Natural killer cell (primary cell): ENCODE measurements around the gene UFSP2. TPM values are rescaled to one million over a fixed set of nuclear protein-coding genes. Genes with fewer than 3 reads are reported as not detected.

Experiments used
- ATAC-seq, 3 donors: fragments of 150-1000 bp in 2 of 3; fragments of 200-7000 bp in 1 of 3; cut with Tn5 transposase; 1 replicate in 1 of 3; 2 replicates in 2 of 3; pipeline ENCODE4 v1.10.0; 2021; ENCODE audit warnings: mild to moderate bottlenecking in 2 of 3, moderate library complexity in 2 of 3
- DNase-seq, 2 donors: peaks; one replicate each; pipeline versions ENCODE4 v3.0.0 to v3.0.0-alpha.2; 2013 to 2021; ENCODE audit warnings: mixed read lengths in 1 of 2
- H3K27ac ChIP-seq: one replicate; pipeline ENCODE4 v1.5.1; 2013; ENCODE audit warnings: mild to moderate bottlenecking, low read length
- H3K27me3 ChIP-seq: one replicate; pipeline ENCODE4 v1.6.1; 2013; ENCODE audit warnings: low read length; ENCODE audit not compliant: control insufficient read depth, insufficient read depth
- H3K36me3 ChIP-seq: one replicate; pipeline ENCODE4 v1.6.1; 2013; ENCODE audit warnings: low read length; ENCODE audit not compliant: control insufficient read depth, insufficient read depth
- H3K4me1 ChIP-seq: one replicate; pipeline ENCODE4 v1.6.1; 2013; ENCODE audit warnings: low read length; ENCODE audit not compliant: control insufficient read depth, insufficient read depth
- H3K4me3 ChIP-seq: one replicate; pipeline ENCODE4 v1.5.1; 2013; ENCODE audit warnings: low read length
- H3K9me3 ChIP-seq: one replicate; pipeline ENCODE4 v1.6.1; 2013; ENCODE audit warnings: low read length; ENCODE audit not compliant: control insufficient read depth, insufficient read depth
- H3K27ac Mint-ChIP-seq, 2 donors: one replicate each; pipeline ENCODE4 v1.8.0; 2022; ENCODE audit warnings: mild to moderate bottlenecking in 2 of 2, mixed read lengths in 2 of 2, moderate library complexity in 1 of 2
- H3K27me3 Mint-ChIP-seq, 2 donors: one replicate each; pipeline ENCODE4 v1.8.0; 2022; ENCODE audit warnings: low read depth in 2 of 2, mixed read lengths in 2 of 2
- H3K36me3 Mint-ChIP-seq: one replicate; pipeline ENCODE4 v1.8.0; 2022; ENCODE audit warnings: mixed read lengths
- H3K4me1 Mint-ChIP-seq, 2 donors: one replicate each; pipeline ENCODE4 v1.8.0; 2022; ENCODE audit warnings: mixed read lengths in 2 of 2
- H3K4me3 Mint-ChIP-seq: one replicate; pipeline ENCODE4 v1.8.0; 2022; ENCODE audit warnings: mild to moderate bottlenecking, moderate library complexity, mixed read lengths
- H3K9me3 Mint-ChIP-seq, 2 donors: one replicate each; pipeline ENCODE4 v1.8.0; 2022; ENCODE audit warnings: mixed read lengths in 2 of 2
- CTCF ChIP-seq: fragments of 200-600 bp; IDR thresholded peaks from one replicate; pipeline ENCODE4 v1.8.0; 2022; ENCODE audit warnings: antibody characterized with exemption
- whole genome bisulfite sequencing: methylation state at CpG from one replicate; pipeline ENCODE4 v1.1.7; 2013; ENCODE audit warnings: missing lambda C conversion rate; ENCODE audit not compliant: insufficient coverage; 5-methylcytosine and 5-hydroxymethylcytosine counted together
- intact Hi-C: fragments of 100-400 bp; cut with micrococcal nuclease; formaldehyde crosslinking; loops from one replicate; pipeline ENCODE4 v1.14.2; 2022
- total RNA-seq, 4 donors: library from RNA; stranded (reverse); fragments of 120-200 nt in 1 of 4; gene quantifications; one replicate each; pipeline versions ENCODE4 v1.2.3 to v1.2.4, GENCODE V29; 2013 to 2022

Gene UFSP2
- total RNA-seq, 3 donors from 2014 or later (not counting 1 experiment from before 2014, with no cell fraction given) = 14.0 to 18.8 (median 16.7) TPM

- Histone ChIP-seq H3K27ac (no peak overlapping the region), H3K4me3 (no peak overlapping the region), H3K36me3 (no peaks in the 10 kb centered on the region), H3K27me3 (peaks cover 2% of the 10 kb centered on the region), H3K4me1 (peaks cover 3% of the 10 kb centered on the region), H3K9me3 (no peaks in the 10 kb centered on the region)
- ATAC-seq = no peak
- Mint-ChIP-seq H3K27me3 (peaks cover 23 to 39% of the 10 kb centered on the region in 2 donors), H3K4me3 (no peak overlapping the region), H3K9me3 (no peaks in the 10 kb centered on the region), H3K36me3 (no peaks in the 10 kb centered on the region), H3K27ac (no peak overlapping the region), H3K4me1 (peaks cover 10 to 11% of the 10 kb centered on the region in 2 donors)
- DNase-seq = no peak
- intact Hi-C loops = no loop called here
- WGBS = 94% methylated on average over 2 of the region's 4 CpGs
- no peak for TF ChIP-seq CTCF
Measured at GRCh38 chr4:185381288-185382196, 44.2 kb downstream of the UFSP2 start.

- ATAC-seq (no peak), DNase-seq (no peak)
- Mint-ChIP-seq H3K27me3 (peaks cover 16 to 31% of the 10 kb centered on the region in 2 donors), H3K27ac (no peak overlapping the region), H3K4me1 (peaks cover 10 to 11% of the 10 kb centered on the region in 2 donors), H3K4me3 (no peak overlapping the region), H3K9me3 (no peaks in the 10 kb centered on the region), H3K36me3 (no peaks in the 10 kb centered on the region)
- H3K36me3 ChIP-seq = no peaks in the 10 kb centered on the region
- intact Hi-C loops = no loop called here
- WGBS = 100% methylated on average over 1 of the region's 1 CpG
- H3K27me3 ChIP-seq = no peaks in the 10 kb centered on the region
- H3K4me1 ChIP-seq = peaks cover under 1% of the 10 kb centered on the region
- H3K4me3 ChIP-seq = no peak overlapping the region
- H3K27ac ChIP-seq = no peak overlapping the region
- no peak for TF ChIP-seq CTCF
- H3K9me3 ChIP-seq = no peaks in the 10 kb centered on the region
Measured at GRCh38 chr4:185380320-185380719, 45.4 kb downstream of the UFSP2 start.

GRCh38 chr4:185379326-185380295 lies 46.2 kb downstream of the UFSP2 start:
- 95% methylated on average over 11 of the region's 13 CpGs for WGBS
- Histone ChIP-seq H3K9me3 (no peaks in the 10 kb centered on the region), H3K4me1 (no peaks in the 10 kb centered on the region), H3K4me3 (no peak overlapping the region), H3K27ac (no peak overlapping the region), H3K36me3 (no peaks in the 10 kb centered on the region), H3K27me3 (no peaks in the 10 kb centered on the region)
- Mint-ChIP-seq H3K9me3 (no peaks in the 10 kb centered on the region), H3K27ac (no peak overlapping the region), H3K4me3 (no peak overlapping the region), H3K27me3 (peaks cover 11 to 24% of the 10 kb centered on the region in 2 donors), H3K4me1 (peaks cover 4 to 7% of the 10 kb centered on the region in 2 donors), H3K36me3 (no peaks in the 10 kb centered on the region)
- DNase-seq (no peak), ATAC-seq (no peak)
- intact Hi-C loops = no loop called here
- TF ChIP-seq CTCF = no peak
